Measurements from ENCODE around the gene FHIP1B.

FHIP1B gene

GRCh38 chr11:6197466-6198200, 36.8 kb downstream of the FHIP1B start:
- TF ChIP-seq CTCF (IDR thresholded peaks at IDR 0.05; ENCODE audit: low read depth, low read length, missing control alignments), result no peak
- H3K4me3 ChIP-seq (ENCODE audit: low read depth, low read length), result no peak overlapping the region
- no peak for DNase-seq (ENCODE audit: low read depth)

GRCh38 chr11:6196396-6196795, 38.0 kb downstream of the FHIP1B start:
- TF ChIP-seq CTCF (IDR thresholded peaks at IDR 0.05; ENCODE audit: low read depth, low read length, missing control alignments), result no peak
- H3K4me3 ChIP-seq (ENCODE audit: low read depth, low read length), result no peak overlapping the region
- DNase-seq (ENCODE audit: low read depth), result no peak

- TF ChIP-seq CTCF (IDR thresholded peaks at IDR 0.05; ENCODE audit: low read depth, low read length, missing control alignments), result no peak
- no peak for DNase-seq (ENCODE audit: low read depth)
These were observed 40.3 kb downstream of the FHIP1B start for GRCh38 chr11:6194065-6194581.

GRCh38 chr11:6191742-6192141, 42.7 kb downstream of the FHIP1B start:
- no peak for TF ChIP-seq CTCF (IDR thresholded peaks at IDR 0.05; ENCODE audit: low read depth, low read length, missing control alignments)
- no peak for DNase-seq (ENCODE audit: low read depth)
- no peak overlapping the region for H3K4me3 ChIP-seq (ENCODE audit: low read depth, low read length)

More at GRCh38 chr11:6194065-6194581, 40.3 kb downstream of the FHIP1B start:
- no peak overlapping the region for H3K4me3 ChIP-seq (ENCODE audit: low read depth, low read length)

DNA sequence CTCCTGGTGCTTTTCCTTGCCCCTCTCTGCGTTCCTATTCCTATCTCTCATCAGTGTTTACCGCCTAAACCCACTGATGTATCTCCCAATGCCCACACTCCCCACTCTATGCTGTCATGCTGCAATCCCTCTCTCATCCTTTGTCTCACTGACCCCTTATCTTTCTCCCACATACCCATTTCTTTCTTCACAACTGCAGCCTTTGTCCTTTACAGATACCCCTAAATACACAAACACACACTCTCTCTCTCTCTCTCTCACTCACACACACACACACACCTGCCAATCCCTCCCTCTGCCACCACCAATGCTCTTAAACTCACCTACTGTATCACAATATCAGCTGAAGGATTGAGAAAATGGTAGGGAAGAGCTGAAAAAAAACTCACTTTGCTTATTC, 59.0 kb downstream of the FHIP1B start:
- DNase-seq (ENCODE audit: low read depth), result no peak
- H3K4me3 ChIP-seq (ENCODE audit: low read depth, low read length), result no peak overlapping the region
- no peak for TF ChIP-seq CTCF (IDR thresholded peaks at IDR 0.05; ENCODE audit: low read depth, low read length, missing control alignments)

GRCh38 chr11:6170226-6170625, 64.2 kb downstream of the FHIP1B start, which contains the start of gene OR52B2:
OR52B2 (minus strand) TSS chr11:6170326; CDS start chr11:6170326, 0 bp downstream.
- TF ChIP-seq CTCF (IDR thresholded peaks at IDR 0.05; ENCODE audit: low read depth, low read length, missing control alignments), result no peak
- DNase-seq (ENCODE audit: low read depth), result no peak
- H3K4me3 ChIP-seq (ENCODE audit: low read depth, low read length), result no peak within 1 kb of the TSS

Measured in GM12864 (cell line).